ENCODE measurements around the gene DAZ4. TPM values are rescaled to one million over a fixed set of nuclear protein-coding genes. Genes with fewer than 3 reads are reported as not detected.
"Not testable (repeated sequence)": the region's sequence is repeated elsewhere in the genome, so short reads cannot be mapped to it uniquely, and the experiment has no call there.

Gene DAZ4, protein sequence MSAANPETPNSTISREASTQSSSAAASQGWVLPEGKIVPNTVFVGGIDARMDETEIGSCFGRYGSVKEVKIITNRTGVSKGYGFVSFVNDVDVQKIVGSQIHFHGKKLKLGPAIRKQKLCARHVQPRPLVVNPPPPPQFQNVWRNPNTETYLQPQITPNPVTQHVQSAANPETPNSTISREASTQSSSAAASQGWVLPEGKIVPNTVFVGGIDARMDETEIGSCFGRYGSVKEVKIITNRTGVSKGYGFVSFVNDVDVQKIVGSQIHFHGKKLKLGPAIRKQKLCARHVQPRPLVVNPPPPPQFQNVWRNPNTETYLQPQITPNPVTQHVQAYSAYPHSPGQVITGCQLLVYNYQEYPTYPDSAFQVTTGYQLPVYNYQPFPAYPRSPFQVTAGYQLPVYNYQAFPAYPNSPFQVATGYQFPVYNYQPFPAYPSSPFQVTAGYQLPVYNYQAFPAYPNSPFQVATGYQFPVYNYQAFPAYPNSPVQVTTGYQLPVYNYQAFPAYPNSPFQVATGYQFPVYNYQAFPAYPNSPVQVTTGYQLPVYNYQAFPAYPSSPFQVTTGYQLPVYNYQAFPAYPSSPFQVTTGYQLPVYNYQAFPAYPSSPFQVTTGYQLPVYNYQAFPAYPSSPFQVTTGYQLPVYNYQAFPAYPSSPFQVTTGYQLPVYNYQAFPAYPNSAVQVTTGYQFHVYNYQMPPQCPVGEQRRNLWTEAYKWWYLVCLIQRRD
- total RNA-seq = not detected

DNA sequence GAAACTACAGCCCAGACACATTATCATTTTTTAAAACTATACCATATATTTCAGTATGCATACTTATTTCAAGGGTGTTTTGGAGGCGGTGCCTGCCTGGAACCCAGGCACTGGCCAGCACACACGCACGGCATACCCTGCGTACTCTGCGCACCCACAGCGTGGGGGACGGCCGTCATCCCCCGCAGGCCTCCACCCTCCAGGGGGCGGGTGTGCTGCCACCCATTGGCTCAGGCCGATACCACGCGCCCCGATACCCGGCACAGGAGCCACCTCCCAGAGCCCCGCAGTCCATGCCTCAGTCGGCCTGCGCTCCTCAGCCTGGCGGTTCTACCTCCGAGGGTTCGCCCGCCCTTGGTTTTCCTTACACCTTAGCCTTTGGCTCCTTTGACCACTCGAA is at the start of gene DAZ4:
Gene DAZ4 (plus strand): TSS at position 301 of the 400 bp plus-strand sequence. CDS start 208 bp downstream, outside the sequence.
- H3K4me3 Mint-ChIP-seq; POLR2A ChIA-PET; DNase-seq; H3K4me1 Mint-ChIP-seq; CTCF ChIA-PET; H3K9me3 Mint-ChIP-seq; H3K36me3 Mint-ChIP-seq (ENCODE audit: low read depth); H3K27ac Mint-ChIP-seq; H3K27me3 Mint-ChIP-seq: not testable (repeated sequence)

DNA sequence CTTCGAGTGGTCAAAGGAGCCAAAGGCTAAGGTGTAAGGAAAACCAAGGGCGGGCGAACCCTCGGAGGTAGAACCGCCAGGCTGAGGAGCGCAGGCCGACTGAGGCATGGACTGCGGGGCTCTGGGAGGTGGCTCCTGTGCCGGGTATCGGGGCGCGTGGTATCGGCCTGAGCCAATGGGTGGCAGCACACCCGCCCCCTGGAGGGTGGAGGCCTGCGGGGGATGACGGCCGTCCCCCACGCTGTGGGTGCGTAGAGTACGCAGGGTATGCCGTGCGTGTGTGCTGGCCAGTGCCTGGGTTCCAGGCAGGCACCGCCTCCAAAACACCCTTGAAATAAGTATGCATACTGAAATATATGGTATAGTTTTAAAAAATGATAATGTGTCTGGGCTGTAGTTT is 20.4 kb upstream of the DAZ4 start, which contains the start of gene DAZ3:
Gene DAZ3 (minus strand): TSS at position 101 of the 400 bp plus-strand sequence. CDS start 208 bp downstream, outside the sequence.
- H3K27ac Mint-ChIP-seq; H3K36me3 Mint-ChIP-seq (ENCODE audit: low read depth); H3K9me3 Mint-ChIP-seq; H3K4me3 Mint-ChIP-seq; CTCF ChIA-PET; DNase-seq; H3K27me3 Mint-ChIP-seq; H3K4me1 Mint-ChIP-seq; POLR2A ChIA-PET: not testable (repeated sequence)

DNA sequence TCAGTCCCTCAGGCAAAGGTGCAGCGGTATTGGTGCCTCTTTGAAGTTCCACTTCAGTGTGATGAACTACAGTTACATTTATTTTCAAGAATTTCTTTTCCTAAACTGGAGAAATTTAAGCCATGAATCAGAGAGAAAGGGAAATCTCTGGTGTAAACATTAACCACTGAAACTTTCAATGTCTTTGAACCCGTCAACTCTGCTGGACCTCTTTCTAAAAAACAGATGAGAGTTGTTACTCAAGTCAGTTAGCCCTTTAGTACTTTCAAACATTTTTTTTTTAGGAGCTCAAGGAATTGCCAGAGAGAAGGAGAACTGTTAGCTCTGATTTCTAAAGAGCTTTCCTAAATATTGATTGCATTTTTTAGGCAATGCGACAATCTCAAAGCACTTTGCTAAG is 11.9 kb upstream of the DAZ4 start:
- H3K4me1 Mint-ChIP-seq; H3K4me3 Mint-ChIP-seq; H3K36me3 Mint-ChIP-seq (ENCODE audit: low read depth); H3K27ac Mint-ChIP-seq; CTCF ChIA-PET; POLR2A ChIA-PET; DNase-seq; H3K9me3 Mint-ChIP-seq; H3K27me3 Mint-ChIP-seq: not testable (repeated sequence)

DNA sequence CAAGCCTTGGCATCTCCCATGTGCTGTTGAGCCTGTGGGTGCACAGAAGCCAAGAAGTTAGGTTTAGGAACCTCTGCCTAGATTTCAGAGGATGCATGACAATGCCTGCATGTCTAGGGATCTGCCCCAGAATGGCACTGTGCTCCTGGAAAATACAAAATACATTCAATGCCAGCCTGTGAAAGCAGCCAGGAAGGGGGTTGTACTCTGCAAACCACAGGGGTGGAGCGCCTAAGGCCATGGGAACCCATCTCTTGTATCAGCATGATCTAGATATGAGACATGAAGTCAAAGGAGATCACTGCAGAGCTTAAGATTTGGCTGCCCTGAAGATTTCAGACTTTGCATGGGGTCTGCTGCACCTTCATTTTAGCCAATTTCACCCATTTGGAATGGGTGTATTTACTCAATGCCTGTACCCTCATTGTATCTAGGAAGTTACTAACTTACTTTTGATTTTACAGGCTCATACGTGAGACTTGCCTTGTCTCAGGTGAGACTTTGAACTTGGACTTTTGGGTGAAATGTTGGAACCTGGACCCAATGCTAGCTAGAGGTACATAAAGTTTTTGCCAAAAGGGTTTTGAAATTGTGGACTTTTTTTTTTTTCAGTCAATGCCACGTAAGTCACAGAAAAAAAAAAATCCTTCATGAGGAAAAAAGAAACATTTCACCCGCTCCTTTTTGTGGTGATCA is 9.4 kb upstream of the DAZ4 start:
- H3K27ac Mint-ChIP-seq; DNase-seq; POLR2A ChIA-PET; H3K27me3 Mint-ChIP-seq; H3K36me3 Mint-ChIP-seq (ENCODE audit: low read depth); H3K9me3 Mint-ChIP-seq; H3K4me3 Mint-ChIP-seq; CTCF ChIA-PET; H3K4me1 Mint-ChIP-seq: not testable (repeated sequence)

DNA sequence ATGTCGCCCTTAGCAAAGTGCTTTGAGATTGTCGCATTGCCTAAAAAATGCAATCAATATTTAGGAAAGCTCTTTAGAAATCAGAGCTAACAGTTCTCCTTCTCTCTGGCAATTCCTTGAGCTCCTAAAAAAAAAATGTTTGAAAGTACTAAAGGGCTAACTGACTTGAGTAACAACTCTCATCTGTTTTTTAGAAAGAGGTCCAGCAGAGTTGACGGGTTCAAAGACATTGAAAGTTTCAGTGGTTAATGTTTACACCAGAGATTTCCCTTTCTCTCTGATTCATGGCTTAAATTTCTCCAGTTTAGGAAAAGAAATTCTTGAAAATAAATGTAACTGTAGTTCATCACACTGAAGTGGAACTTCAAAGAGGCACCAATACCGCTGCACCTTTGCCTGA is 8.7 kb upstream of the DAZ4 start:
- H3K27ac Mint-ChIP-seq; H3K4me3 Mint-ChIP-seq; CTCF ChIA-PET; H3K9me3 Mint-ChIP-seq; H3K4me1 Mint-ChIP-seq; H3K36me3 Mint-ChIP-seq (ENCODE audit: low read depth); H3K27me3 Mint-ChIP-seq; DNase-seq; POLR2A ChIA-PET: not testable (repeated sequence)

Other genes starting within 250 kb of the DAZ4 start
- not detected for gene BPY2B, start 215.9 kb upstream of the DAZ4 start, total RNA-seq
- gene DAZ3, start 20.5 kb upstream of the DAZ4 start, total RNA-seq = not detected
- not detected for gene BPY2C, start 218.2 kb downstream of the DAZ4 start, total RNA-seq

All from activated CD4-positive, alpha-beta memory T cell treated with anti-CD3 and anti-CD28 coated beads, Interleukin-2, amount 10 ng/mL, durations not matched to agents 7 days and 5 days (primary cell).